H1 (cell line): Measurements from ENCODE around the gene TEX54. TPM values are rescaled to one million over a fixed set of nuclear protein-coding genes. Genes with fewer than 3 reads are reported as not detected.

Source experiments
- CHD2 ChIP-seq: IDR thresholded peaks from 2 replicates; pipeline ENCODE4 v1.6.1; 2012; ENCODE audit warnings: low read length, improper control_type of control experiment
- CREB1 ChIP-seq: IDR thresholded peaks from 2 replicates; pipeline ENCODE4 v1.6.1; 2012; ENCODE audit warnings: inconsistent platforms
- KDM5A ChIP-seq: fragments of 200-600 bp; IDR thresholded peaks from 2 replicates; pipeline ENCODE4 v1.7.1; 2012; ENCODE audit warnings: mild to moderate bottlenecking, low read length, inconsistent platforms, mixed read lengths
- POLR2A ChIP-seq, 2 experiments: IDR thresholded peaks; 1 replicate in 1 of 2; 2 replicates in 1 of 2; pipeline ENCODE4 v1.6.1; 2011; ENCODE audit warnings: low read depth in 2 of 2, low read length in 2 of 2, mild to moderate bottlenecking in 2 of 2; ENCODE audit errors: control extremely low read depth in 1 of 2
- POLR2AphosphoS5 ChIP-seq: IDR thresholded peaks from 2 replicates; pipeline ENCODE4 v1.6.1; 2011; ENCODE audit warnings: low read depth, low read length
- SAP30 ChIP-seq: fragments of 300-600 bp; sonication (generic); IDR thresholded peaks from 2 replicates; pipeline ENCODE4 v1.7.1; 2012; ENCODE audit warnings: low read length, moderate library complexity, mild to moderate bottlenecking, inconsistent platforms; ENCODE audit not compliant: insufficient read depth, insufficient replicate concordance
- TBP ChIP-seq: IDR thresholded peaks from 2 replicates; pipeline ENCODE4 v1.6.1; 2011; ENCODE audit warnings: low read depth, low read length, improper control_type of control experiment
- TEAD4 ChIP-seq: IDR thresholded peaks from 2 replicates; pipeline ENCODE4 v1.6.1; 2012; ENCODE audit warnings: low read depth, low read length, inconsistent platforms, mixed read lengths
- YY1 ChIP-seq: IDR thresholded peaks from 2 replicates; pipeline ENCODE4 v1.6.1; 2011; ENCODE audit warnings: low read depth, mild to moderate bottlenecking, low read length
- polyA plus RNA-seq, 7 experiments: library from polyadenylated mRNA; depleted of rRNA in 3 of 7; stranded (reverse) in 5 of 7; unstranded in 2 of 7; fragments of >200 nt in 5 of 7; fragments of 200-250 nt in 2 of 7; gene quantifications; 1 replicate in 5 of 7; 2 replicates in 1 of 7; 4 replicates in 1 of 7; pipeline versions ENCODE4 v1.2.1 to v1.2.3, GENCODE V29; 2011 to 2013; ENCODE audit warnings: missing spikeins in 2 of 7, mixed read lengths in 2 of 7
- total RNA-seq: library from RNA; stranded (reverse); fragmentation: NEBNext Ultra II Directional; extraction: Animal tissue kit (Norgen Biotek cat#: 25700); gene quantifications from 2 replicates; pipeline ENCODE4 v1.2.1, GENCODE V29; 2021
- TF ChIP-seq, protein P1 (sequence below): fragments of 300-600 bp; sonication (generic); IDR thresholded peaks from 2 replicates; pipeline ENCODE4 v1.7.1; 2012; ENCODE audit warnings: low read length, moderate library complexity, mild to moderate bottlenecking, inconsistent platforms; ENCODE audit not compliant: insufficient replicate concordance
- TF ChIP-seq, protein P2 (sequence below): IDR thresholded peaks from 2 replicates; pipeline ENCODE4 v1.6.1; 2012; ENCODE audit warnings: inconsistent platforms

TEX54 gene
- total and polyA plus RNA-seq, 2 of the 8 experiments (the other 6 are each of a cell fraction or from before 2014, with no cell fraction given): 1.2 TPM; not detected in 1

DNA sequence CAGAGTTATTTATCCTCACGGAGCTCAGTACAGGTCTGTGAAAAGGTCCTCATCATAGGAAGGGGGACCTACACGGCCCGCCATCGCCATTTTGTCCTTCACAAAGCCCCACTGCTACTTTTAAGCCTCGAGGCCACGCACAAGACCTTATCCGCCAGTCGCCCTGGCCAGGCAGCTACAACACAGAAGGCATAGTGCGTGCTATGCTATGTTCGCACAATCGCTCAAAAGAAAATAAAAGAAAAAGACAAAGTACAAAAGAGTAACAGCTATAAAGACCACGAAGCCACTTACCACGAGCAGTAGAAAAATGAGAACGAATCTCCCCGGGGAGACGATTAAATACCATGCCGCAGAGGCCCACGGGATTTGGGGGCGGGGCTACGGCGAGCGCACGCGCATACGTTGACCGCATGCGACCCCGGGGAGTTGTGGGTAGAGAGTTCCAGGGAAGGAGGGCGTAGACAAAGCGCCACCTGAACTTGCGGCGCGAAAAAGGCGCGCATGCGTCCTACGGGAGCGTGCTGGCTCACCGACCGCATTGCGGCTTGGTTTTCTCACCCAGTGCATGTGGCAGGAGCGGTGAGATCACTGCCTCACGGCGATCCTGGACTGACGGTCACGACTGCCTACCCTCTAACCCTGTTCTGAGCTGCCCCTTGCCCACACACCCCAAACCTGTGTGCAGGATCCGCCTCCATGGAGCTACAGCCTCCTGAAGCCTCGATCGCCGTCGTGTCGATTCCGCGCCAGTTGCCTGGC is 23.1 kb upstream of the TEX54 start (continued):
- TF ChIP-seq, protein P1, sequence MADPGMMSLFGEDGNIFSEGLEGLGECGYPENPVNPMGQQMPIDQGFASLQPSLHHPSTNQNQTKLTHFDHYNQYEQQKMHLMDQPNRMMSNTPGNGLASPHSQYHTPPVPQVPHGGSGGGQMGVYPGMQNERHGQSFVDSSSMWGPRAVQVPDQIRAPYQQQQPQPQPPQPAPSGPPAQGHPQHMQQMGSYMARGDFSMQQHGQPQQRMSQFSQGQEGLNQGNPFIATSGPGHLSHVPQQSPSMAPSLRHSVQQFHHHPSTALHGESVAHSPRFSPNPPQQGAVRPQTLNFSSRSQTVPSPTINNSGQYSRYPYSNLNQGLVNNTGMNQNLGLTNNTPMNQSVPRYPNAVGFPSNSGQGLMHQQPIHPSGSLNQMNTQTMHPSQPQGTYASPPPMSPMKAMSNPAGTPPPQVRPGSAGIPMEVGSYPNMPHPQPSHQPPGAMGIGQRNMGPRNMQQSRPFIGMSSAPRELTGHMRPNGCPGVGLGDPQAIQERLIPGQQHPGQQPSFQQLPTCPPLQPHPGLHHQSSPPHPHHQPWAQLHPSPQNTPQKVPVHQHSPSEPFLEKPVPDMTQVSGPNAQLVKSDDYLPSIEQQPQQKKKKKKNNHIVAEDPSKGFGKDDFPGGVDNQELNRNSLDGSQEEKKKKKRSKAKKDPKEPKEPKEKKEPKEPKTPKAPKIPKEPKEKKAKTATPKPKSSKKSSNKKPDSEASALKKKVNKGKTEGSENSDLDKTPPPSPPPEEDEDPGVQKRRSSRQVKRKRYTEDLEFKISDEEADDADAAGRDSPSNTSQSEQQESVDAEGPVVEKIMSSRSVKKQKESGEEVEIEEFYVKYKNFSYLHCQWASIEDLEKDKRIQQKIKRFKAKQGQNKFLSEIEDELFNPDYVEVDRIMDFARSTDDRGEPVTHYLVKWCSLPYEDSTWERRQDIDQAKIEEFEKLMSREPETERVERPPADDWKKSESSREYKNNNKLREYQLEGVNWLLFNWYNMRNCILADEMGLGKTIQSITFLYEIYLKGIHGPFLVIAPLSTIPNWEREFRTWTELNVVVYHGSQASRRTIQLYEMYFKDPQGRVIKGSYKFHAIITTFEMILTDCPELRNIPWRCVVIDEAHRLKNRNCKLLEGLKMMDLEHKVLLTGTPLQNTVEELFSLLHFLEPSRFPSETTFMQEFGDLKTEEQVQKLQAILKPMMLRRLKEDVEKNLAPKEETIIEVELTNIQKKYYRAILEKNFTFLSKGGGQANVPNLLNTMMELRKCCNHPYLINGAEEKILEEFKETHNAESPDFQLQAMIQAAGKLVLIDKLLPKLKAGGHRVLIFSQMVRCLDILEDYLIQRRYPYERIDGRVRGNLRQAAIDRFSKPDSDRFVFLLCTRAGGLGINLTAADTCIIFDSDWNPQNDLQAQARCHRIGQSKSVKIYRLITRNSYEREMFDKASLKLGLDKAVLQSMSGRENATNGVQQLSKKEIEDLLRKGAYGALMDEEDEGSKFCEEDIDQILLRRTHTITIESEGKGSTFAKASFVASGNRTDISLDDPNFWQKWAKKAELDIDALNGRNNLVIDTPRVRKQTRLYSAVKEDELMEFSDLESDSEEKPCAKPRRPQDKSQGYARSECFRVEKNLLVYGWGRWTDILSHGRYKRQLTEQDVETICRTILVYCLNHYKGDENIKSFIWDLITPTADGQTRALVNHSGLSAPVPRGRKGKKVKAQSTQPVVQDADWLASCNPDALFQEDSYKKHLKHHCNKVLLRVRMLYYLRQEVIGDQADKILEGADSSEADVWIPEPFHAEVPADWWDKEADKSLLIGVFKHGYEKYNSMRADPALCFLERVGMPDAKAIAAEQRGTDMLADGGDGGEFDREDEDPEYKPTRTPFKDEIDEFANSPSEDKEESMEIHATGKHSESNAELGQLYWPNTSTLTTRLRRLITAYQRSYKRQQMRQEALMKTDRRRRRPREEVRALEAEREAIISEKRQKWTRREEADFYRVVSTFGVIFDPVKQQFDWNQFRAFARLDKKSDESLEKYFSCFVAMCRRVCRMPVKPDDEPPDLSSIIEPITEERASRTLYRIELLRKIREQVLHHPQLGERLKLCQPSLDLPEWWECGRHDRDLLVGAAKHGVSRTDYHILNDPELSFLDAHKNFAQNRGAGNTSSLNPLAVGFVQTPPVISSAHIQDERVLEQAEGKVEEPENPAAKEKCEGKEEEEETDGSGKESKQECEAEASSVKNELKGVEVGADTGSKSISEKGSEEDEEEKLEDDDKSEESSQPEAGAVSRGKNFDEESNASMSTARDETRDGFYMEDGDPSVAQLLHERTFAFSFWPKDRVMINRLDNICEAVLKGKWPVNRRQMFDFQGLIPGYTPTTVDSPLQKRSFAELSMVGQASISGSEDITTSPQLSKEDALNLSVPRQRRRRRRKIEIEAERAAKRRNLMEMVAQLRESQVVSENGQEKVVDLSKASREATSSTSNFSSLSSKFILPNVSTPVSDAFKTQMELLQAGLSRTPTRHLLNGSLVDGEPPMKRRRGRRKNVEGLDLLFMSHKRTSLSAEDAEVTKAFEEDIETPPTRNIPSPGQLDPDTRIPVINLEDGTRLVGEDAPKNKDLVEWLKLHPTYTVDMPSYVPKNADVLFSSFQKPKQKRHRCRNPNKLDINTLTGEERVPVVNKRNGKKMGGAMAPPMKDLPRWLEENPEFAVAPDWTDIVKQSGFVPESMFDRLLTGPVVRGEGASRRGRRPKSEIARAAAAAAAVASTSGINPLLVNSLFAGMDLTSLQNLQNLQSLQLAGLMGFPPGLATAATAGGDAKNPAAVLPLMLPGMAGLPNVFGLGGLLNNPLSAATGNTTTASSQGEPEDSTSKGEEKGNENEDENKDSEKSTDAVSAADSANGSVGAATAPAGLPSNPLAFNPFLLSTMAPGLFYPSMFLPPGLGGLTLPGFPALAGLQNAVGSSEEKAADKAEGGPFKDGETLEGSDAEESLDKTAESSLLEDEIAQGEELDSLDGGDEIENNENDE: no peak
- TF ChIP-seq CREB1 (peak; percentile 93), SAP30 (no peak), TBP (peak; percentile 99), POLR2A (IDR thresholded peaks at IDR 0.05; ENCODE audit: control extremely low read depth in 1 of 2, low read depth in 2 of 2, low read length in 2 of 2) (peak; percentile 98 to 99), TEAD4 (peak; percentile 2; the same call in 1 of the 2 replicates), KDM5A (peak; percentile 57; the same call in 1 of the 2 replicates), POLR2AphosphoS5 (peak; percentile 99), CHD2 (peak; percentile 45; the same call in 1 of the 2 replicates), YY1 (peak; percentile 92)
- TF ChIP-seq, protein P2, sequence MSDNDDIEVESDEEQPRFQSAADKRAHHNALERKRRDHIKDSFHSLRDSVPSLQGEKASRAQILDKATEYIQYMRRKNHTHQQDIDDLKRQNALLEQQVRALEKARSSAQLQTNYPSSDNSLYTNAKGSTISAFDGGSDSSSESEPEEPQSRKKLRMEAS: peak; percentile 99
